ENCODE results near the gene TPD52L1.

GRCh38 chr6:125259354-125259736 is 105.8 kb downstream of the TPD52L1 start:
- no peak for TF ChIP-seq GATA2 (IDR thresholded peaks at IDR 0.05; ENCODE audit: low read depth, low read length)
- TF ChIP-seq GATA3 (IDR thresholded peaks at IDR 0.05; ENCODE audit: low read depth, low read length) = no peak

Measured in SH-SY5Y (cell line).